Measurements from ENCODE around the gene GAS2L2.

GAS2L2 gene

DNA sequence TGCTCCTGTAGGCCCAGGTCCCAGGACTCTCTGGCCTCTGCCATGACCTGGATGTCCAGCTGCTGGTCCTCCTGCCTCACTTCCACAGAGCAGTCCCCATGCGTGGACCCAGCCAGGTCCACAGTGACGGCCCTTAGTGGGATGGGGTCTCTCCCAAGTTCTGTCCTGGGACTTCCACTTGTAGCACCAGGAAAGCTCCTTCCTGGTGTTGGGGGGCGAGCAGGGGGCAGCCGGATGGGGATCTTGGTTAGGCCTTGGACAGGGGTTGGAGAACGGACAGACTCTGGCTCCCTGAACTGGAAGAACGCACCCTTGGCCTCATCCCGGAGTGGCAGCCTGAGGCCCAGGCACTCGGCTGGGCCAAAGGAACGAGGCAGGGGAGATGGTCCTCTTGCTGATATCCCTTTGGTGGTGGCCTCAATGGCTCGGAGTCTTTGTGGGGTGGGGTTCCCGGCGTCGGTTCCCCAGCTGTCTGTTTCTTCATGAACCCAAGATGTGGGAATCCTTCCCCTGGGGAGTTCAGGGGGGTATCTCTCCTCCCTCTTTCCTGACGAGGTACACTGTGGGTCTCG is 7.2 kb downstream of the GAS2L2 start:
- TF ChIP-seq POLR2A (IDR thresholded peaks at IDR 0.05; ENCODE audit: low read length) (no peak), GATA1 (IDR thresholded peaks at IDR 0.05; ENCODE audit: low read depth, low read length) (no peak)
- no peak for DNase-seq

DNA sequence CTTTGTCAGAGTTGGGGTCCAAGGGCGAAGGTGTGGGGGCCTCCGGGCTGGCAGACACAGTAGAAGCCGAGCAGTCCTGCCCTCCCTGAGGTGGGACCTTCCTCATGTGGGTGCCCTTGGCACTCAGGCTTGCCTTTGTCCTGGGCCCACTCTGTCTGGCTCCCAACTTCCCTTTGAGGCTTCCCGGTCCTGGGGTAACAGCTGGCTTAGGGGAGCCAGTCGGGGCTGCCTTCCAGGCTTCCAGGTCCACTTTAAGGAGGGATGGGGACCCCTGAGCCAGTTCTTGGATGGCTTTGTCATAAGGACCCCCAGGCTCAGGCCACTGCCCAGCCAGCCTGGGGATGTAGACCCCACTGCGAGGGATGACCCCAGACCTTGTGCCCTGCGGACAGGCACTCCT is 7.8 kb downstream of the GAS2L2 start:
- DNase-seq, result no peak
- TF ChIP-seq GATA1 (IDR thresholded peaks at IDR 0.05; ENCODE audit: low read depth, low read length), result no peak
- TF ChIP-seq POLR2A (IDR thresholded peaks at IDR 0.05; ENCODE audit: low read length), result no peak

DNA sequence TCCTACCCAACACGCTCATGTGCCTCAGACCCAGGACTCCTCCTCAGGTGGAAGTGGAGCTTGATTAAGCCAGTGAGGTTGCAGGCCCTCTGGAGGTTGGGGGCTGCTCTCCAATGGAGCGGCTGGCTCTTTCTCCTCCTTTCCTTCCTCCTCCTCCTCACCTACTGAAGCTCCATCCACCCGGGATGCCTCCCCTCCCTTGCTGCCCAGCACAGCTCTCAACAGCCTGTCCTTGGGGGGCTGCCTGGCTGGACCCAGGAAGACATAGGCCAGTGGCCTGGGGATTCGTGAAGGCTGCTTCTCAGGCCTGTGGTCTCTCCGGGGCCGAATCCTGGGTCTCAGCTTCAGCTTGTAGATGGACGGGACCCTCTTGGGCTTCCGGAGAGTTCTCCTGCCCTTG is 8.2 kb downstream of the GAS2L2 start:
- no peak for DNase-seq
- TF ChIP-seq GATA1 (IDR thresholded peaks at IDR 0.05; ENCODE audit: low read depth, low read length), result no peak
- no peak for TF ChIP-seq POLR2A (IDR thresholded peaks at IDR 0.05; ENCODE audit: low read length)

DNA sequence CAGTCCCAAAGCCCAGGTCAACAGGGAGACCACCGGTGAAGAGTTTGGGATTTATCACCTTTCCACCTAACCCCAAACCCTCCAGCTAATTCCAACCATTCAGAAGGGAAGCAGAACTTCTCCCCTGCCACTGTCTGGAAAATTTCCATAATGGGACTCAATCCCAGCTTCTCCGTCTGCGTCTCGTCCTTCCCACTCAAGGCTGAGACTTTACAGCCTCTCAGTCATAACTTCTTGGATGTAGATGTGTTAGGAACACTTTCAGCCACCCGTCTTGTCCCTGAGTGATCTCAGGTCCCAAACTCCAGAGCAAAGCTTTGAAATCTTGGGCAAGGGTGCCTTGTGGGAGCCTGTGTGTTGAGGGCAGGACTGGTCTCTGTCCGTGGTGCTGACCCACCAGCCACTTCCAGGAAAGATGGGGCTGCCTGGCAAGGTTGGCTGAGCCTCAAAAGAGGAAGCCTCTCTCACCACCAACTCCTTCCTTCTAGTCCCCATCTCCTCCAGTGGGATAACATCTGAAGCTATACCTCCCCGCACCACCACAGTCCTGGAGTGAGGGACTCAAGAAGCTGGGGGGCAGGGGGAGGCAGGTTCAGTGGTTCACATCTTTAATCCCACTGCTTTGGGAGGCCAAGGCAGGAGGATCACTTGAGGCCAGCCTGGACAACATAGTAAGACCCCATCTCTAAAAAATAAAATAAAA is 9.3 kb downstream of the GAS2L2 start:
- TF ChIP-seq POLR2A (IDR thresholded peaks at IDR 0.05; ENCODE audit: low read length), result no peak
- no peak for TF ChIP-seq GATA1 (IDR thresholded peaks at IDR 0.05; ENCODE audit: low read depth, low read length)
- DNase-seq, result peak; percentile 32 to 37

DNA sequence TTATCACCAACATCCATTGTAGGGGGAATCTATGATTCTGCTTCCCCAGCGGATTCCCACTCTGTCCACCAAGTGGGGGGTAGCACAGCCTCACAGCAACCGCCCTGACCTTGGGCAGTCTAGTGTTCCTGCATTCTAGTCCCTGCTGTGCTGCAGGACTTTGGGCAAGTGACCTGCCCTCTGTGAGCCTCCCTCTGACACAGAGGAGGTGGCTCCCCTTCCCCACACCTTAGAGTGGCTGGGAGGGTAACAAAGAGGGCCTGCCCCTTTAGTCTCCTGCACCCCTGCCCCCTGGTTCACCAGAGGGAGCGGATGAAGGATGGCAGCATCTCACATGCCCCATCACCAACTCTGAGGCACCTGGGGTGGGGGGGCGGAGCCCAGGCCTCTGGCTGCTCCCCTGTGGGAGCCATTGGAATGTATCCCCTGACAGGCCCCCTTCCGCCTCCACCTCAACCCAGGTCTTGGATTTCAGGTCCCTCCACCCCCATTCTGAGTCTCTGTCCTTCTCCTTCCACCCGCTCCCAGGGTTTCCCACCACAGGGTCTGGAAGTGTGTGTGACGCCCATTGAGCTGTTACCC is 10.1 kb downstream of the GAS2L2 start:
- DNase-seq, result no peak
- TF ChIP-seq POLR2A (IDR thresholded peaks at IDR 0.05; ENCODE audit: low read length), result no peak
- TF ChIP-seq GATA1 (IDR thresholded peaks at IDR 0.05; ENCODE audit: low read depth, low read length), result no peak

DNA sequence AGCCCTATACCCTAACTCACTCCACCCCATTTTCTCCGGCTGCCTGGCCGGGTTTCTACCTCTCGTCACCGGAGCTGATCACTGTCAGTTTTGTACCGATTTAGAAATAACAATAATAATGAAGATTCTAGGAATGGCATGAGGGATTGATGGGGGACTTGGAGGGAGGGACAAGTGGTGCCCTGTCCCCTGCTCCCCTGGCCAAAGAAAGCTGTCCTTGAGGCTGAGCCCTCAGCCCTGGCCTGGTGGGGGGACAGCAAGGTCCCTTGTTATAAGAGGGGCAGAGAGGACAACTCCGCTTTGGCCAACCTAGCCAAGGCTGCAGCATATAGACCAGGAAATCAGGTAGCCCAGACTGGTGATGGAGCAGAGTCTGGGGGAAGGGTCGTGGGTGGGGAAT is 10.5 kb downstream of the GAS2L2 start:
- TF ChIP-seq GATA1 (IDR thresholded peaks at IDR 0.05; ENCODE audit: low read depth, low read length), result no peak
- TF ChIP-seq POLR2A (IDR thresholded peaks at IDR 0.05; ENCODE audit: low read length), result no peak
- DNase-seq, result no peak

DNA sequence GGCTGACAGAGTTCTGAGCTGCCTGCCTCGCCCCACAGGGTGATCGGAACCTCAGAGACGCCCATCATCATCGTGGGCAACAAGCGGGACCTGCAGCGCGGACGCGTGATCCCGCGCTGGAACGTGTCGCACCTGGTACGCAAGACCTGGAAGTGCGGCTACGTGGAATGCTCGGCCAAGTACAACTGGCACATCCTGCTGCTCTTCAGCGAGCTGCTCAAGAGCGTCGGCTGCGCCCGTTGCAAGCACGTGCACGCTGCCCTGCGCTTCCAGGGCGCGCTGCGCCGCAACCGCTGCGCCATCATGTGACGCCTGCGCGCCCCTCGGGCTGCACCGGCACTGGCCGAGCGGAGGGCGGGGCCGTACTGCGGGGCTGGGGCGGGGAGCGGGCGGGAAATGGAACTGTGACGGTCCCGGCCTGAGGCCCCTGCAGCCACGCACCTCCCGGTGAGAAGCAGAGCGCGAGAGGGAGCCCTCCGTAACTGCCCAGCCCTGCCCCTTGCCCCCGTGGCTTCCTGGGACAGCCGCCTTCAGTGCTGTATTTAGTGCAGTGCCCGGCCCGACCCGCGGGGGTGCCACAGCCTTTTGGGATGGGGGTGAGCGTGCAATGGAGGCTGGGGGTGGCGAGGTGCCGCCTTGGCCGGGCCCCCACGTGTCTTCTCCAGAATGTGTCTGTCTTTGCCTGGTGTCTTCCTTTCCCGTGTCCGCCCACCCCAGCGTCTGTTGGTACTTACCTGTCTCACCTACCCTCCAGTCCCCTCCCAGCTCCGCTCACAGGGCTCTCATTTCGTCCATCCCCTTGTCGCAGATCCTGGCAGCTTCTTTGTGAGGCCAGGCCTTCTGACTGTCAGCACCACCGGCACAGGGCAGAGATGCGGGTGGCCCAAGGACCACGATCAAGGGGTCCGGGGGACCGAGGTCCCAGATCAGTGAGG is 11.8 kb downstream of the GAS2L2 start:
- TF ChIP-seq POLR2A (IDR thresholded peaks at IDR 0.05; ENCODE audit: low read length) (no peak), GATA1 (IDR thresholded peaks at IDR 0.05; ENCODE audit: low read depth, low read length) (no peak)
- DNase-seq, result peak; percentile 41 to 53

DNA sequence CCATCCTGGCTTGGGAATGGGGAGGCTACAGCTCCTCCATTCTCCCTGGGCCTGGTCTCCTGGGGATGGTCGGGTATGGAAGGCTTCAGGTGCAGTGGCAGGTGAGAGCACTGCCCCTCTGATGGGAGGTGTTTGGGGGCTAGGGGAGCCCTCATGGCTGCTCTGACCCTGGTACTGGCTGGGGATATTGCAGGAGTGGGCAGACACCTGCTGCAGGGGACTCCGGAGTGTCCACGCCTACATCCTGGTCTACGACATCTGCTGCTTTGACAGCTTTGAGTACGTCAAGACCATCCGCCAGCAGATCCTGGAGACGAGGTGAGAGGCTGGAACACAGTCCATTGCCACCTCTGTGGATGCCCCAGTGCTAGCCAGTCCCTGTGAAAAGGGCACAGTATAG is 12.8 kb downstream of the GAS2L2 start:
- no peak for DNase-seq
- TF ChIP-seq GATA1 (IDR thresholded peaks at IDR 0.05; ENCODE audit: low read depth, low read length), result no peak
- TF ChIP-seq POLR2A (IDR thresholded peaks at IDR 0.05; ENCODE audit: low read length), result no peak

DNA sequence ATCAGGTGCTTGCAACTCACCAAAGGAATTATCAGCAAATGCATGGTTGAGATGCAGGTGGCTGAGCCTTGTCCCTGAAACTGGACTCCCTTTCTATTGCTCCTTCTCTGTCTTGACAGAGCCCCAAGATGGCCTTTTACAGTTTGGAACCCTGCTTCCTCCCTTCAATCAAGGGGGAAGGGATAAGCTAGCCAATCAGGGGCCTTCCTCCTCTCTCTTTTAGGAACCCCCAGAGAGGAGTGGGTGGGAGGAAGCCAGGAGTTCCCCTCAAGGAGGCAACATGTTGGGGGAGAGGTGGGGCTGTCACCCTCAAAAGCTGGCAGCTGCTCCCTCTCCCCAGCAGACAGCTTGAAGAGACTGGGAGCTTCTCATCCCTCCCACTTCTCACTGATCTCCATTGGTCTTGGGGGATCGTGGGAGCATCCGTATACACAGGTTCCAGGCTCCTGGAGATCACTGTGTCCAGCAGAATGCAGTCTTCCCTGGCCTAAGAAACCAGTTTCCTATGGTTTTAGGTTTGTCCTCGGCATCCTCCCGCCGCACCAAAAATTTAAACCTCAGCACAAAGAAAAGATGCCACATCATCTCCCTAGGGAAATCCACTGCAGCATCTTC is 14.4 kb downstream of the GAS2L2 start:
- TF ChIP-seq GATA1 (IDR thresholded peaks at IDR 0.05; ENCODE audit: low read depth, low read length), result no peak
- TF ChIP-seq POLR2A (IDR thresholded peaks at IDR 0.05; ENCODE audit: low read length), result no peak
- DNase-seq, result no peak

DNA sequence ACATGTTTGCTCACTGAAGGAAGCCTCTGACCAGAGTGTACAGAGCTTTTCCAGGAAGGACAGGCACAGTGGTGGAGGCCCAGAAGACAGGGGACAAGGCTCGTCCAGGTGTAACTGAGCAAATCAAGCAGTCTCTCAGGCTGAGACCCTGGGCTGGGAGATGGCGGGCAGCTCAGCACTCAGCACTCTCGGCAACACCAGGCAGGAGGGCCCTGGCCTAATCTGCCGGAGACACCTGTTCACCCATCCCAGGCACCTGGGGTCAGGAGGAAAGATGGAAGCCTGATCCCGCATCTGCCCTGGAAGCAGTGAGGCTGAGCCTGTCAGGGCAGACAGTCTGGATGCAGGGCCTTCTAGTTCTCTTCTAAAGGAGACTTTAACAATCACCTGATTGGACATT is 16.8 kb downstream of the GAS2L2 start:
- no peak for DNase-seq
- TF ChIP-seq GATA1 (IDR thresholded peaks at IDR 0.05; ENCODE audit: low read depth, low read length) (no peak), POLR2A (IDR thresholded peaks at IDR 0.05; ENCODE audit: low read length) (no peak)

DNA sequence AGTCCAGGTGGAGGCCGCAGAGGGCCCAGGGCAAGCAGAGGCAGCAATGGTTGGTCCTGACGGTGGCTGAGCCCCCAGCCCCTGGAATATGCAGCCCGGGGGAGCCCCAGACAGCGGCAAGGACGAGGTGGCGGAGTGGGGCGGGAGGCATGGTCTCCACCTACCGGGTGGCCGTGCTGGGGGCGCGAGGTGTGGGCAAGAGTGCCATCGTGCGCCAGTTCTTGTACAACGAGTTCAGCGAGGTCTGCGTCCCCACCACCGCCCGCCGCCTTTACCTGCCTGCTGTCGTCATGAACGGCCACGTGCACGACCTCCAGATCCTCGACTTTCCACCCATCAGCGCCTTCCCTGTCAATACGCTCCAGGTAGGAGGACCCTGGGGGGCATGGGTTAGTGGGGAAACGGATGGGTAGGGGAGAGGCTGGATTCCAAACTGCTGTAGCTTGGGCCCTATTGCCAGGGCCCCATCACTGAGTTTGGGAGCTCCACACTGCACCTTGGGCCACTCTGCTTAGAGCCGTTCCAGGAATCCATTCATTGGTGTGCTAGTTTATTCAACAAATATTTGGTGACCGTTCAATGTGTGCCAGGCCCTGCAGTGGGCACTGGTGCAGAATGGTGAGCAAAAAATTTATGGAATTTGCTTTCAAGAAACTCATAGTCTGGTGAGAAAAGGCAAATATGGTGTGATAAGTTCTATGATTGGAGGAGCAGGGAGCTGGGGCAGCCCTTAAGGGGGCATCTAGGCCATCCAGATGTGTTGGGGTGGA is 17.8 kb downstream of the GAS2L2 start:
- TF ChIP-seq GATA1 (IDR thresholded peaks at IDR 0.05; ENCODE audit: low read depth, low read length), result no peak
- no peak for TF ChIP-seq POLR2A (IDR thresholded peaks at IDR 0.05; ENCODE audit: low read length)
- DNase-seq, result no peak

DNA sequence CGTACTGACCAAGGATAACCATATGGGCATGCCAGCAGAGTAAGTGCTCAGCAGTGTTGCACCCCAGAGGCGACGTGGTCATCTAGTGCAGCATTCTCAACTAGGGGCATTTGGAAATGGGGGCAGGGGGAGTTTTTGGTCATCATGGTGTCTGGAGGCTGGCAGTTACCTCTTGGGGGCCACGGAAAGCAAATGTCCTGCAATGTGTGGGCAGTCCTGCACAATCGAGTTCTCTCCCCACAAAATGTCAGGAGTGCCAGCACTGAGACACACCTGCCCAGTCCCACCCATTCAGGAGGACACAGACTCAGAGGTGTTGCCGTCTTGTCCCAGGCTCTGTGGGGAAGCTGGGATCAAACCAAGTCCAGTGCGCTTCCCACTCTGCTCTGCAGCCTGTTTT is 18.6 kb downstream of the GAS2L2 start:
- no peak for TF ChIP-seq POLR2A (IDR thresholded peaks at IDR 0.05; ENCODE audit: low read length)
- TF ChIP-seq GATA1 (IDR thresholded peaks at IDR 0.05; ENCODE audit: low read depth, low read length), result no peak
- DNase-seq, result no peak

DNA sequence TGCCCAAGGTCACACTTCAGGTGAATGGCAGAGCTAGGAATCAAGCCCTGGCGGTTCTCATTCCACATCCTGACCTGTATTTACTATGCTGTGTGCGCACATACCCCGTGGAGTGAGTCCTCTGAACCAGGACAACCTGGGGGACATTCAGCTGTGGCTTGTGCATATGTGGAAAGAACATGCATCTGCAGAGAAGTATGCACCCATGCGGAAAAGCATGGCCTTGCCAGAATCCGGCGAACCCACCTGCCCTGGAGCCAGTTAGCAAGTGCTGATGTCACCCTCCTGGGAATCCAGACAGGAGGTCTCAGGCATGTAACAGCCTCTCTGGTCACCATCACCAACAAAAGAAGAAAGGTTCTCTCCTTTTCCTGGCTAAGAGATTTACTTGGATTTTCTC is 19.7 kb downstream of the GAS2L2 start:
- no peak for DNase-seq
- TF ChIP-seq GATA1 (IDR thresholded peaks at IDR 0.05; ENCODE audit: low read depth, low read length), result no peak
- no peak for TF ChIP-seq POLR2A (IDR thresholded peaks at IDR 0.05; ENCODE audit: low read length)
